Bronchial epithelial cell (primary cell): ENCODE results near the gene DLGAP1. TPM values are rescaled to one million over a fixed set of nuclear protein-coding genes. Genes with fewer than 3 reads are reported as not detected.

ENCODE experiments used
- DNase-seq: peaks from one replicate; pipeline ENCODE4 v3.0.0-alpha.2; 2010; ENCODE audit warnings: low read depth
- FAIRE-seq: peaks from 2 replicates; lab custom pipeline; 2011; peaks lifted over from hg19 to GRCh38; lab: Jason Lieb, UNC
- H3K27me3 ChIP-seq: 2 replicates; pipeline ENCODE4 v1.5.1; 2011; ENCODE audit warnings: low read length; ENCODE audit not compliant: control insufficient read depth, insufficient read depth
- H3K36me3 ChIP-seq: 2 replicates; pipeline ENCODE4 v1.5.1; 2011; ENCODE audit warnings: low read length; ENCODE audit not compliant: control insufficient read depth, insufficient read depth
- H3K4me3 ChIP-seq: 2 replicates; pipeline ENCODE4 v1.5.1; 2011; ENCODE audit warnings: mild to moderate bottlenecking, low read depth, low read length, control low read depth
- CTCF ChIP-seq: IDR thresholded peaks from 2 replicates; pipeline ENCODE4 v1.5.1; 2011; ENCODE audit warnings: mild to moderate bottlenecking, moderate library complexity, low read length, control low read depth, inconsistent platforms; ENCODE audit not compliant: insufficient read depth, severe bottlenecking
- total RNA-seq: library from RNA; depleted of rRNA; stranded (reverse); fragments of >200 nt; gene quantifications from 2 replicates; pipeline ENCODE4 v1.2.1, GENCODE V29; 2014

The DLGAP1 gene
- total RNA-seq, 1 donor from 2014 or later = not detected

GRCh38 chr18:3877678-3878077 lies 577.4 kb downstream of the DLGAP1 start:
- Histone ChIP-seq H3K4me3 (no peak overlapping the region), H3K27me3 (no peaks in the 10 kb centered on the region), H3K36me3 (no peaks in the 10 kb centered on the region)
- FAIRE-seq = no peak
- peak; percentile 40 for DNase-seq
- no peak for TF ChIP-seq CTCF

GRCh38 chr18:3875961-3876360 lies 579.1 kb downstream of the DLGAP1 start:
- H3K27me3 ChIP-seq = no peaks in the 10 kb centered on the region
- no peak for TF ChIP-seq CTCF
- no peak for DNase-seq
- H3K36me3 ChIP-seq = no peaks in the 10 kb centered on the region
- H3K4me3 ChIP-seq = no peak overlapping the region
- no peak for FAIRE-seq

DNA sequence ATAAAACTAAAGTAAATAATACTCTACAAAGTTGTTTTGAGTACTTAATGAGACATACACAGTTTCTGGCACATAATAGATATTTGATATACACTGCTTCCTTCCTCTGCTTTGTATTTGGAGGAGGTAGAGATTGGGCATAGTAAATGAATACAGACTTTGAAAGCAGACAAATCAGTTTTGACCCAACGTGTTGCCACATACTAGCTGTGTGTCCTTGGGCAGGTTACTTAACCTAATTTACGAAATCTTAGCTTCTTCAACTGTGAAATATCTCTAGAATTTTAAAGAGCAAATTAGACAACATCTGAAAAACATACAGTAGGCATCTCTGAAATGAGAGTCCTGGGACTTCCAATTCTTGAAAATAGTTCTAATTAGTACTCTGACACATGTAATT lies 579.7 kb downstream of the DLGAP1 start:
- TF ChIP-seq CTCF = no peak
- Histone ChIP-seq H3K36me3 (no peaks in the 10 kb centered on the region), H3K27me3 (no peaks in the 10 kb centered on the region), H3K4me3 (no peak overlapping the region)
- no peak for FAIRE-seq
- DNase-seq = no peak

GRCh38 chr18:3874581-3874980 lies 580.5 kb downstream of the DLGAP1 start:
- Histone ChIP-seq H3K4me3 (no peak overlapping the region), H3K27me3 (no peaks in the 10 kb centered on the region), H3K36me3 (no peaks in the 10 kb centered on the region)
- DNase-seq (no peak), FAIRE-seq (no peak)
- no peak for TF ChIP-seq CTCF

GRCh38 chr18:3874125-3874524 lies 581.0 kb downstream of the DLGAP1 start:
- no peaks in the 10 kb centered on the region for H3K27me3 ChIP-seq
- no peak for DNase-seq
- no peak for FAIRE-seq
- H3K4me3 ChIP-seq = no peak overlapping the region
- no peaks in the 10 kb centered on the region for H3K36me3 ChIP-seq
- TF ChIP-seq CTCF = no peak

GRCh38 chr18:3873698-3874097 lies 581.4 kb downstream of the DLGAP1 start:
- TF ChIP-seq CTCF = no peak
- Histone ChIP-seq H3K36me3 (no peaks in the 10 kb centered on the region), H3K4me3 (no peak overlapping the region), H3K27me3 (no peaks in the 10 kb centered on the region)
- no peak for FAIRE-seq
- DNase-seq = no peak
